ENCODE data around the gene SORBS2. TPM values are rescaled to one million over a fixed set of nuclear protein-coding genes. Genes with fewer than 3 reads are reported as not detected.
A peak's percentile ranks its signal among the peaks of the same experiment; 100 is the strongest.

The SORBS2 gene
- total and polyA plus RNA-seq, 2 of the 8 experiments (the other 6 are each of a cell fraction or from before 2014, with no cell fraction given), result 73.0 to 87.1 TPM

DNA sequence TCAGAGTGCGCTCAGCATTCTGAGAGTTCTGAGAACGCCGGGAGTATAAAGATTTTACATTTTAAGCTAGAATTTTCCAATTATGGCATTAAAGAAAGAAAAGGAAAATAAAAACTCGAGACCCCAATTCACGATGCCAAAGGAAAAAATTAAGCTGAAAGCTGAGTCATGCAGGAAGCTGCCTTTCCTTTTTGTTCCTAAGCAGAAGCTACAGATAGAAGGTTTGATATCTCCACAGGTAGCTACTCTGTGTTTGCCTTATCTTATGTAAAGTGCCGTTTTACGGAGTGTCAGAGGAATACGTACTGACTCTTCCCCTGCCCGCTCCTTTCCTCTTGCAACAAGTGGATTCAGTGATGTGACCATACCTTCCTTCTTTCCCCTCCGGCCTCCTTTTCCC lies 10.8 kb upstream of the SORBS2 start:
- Histone ChIP-seq H4K20me1 (replicated peaks in 1 of 2; ENCODE audit: control insufficient read depth in 1 of 2, insufficient read depth in 2 of 2, low read length in 2 of 2) (no peaks in the 10 kb centered on the region), H2BK120ac (replicated peaks; ENCODE audit: low read depth, low read length) (peak overlapping the region; percentile 75), H4K91ac (replicated peaks; ENCODE audit: insufficient read length, low read length) (no peak overlapping the region), H2BK5ac (ENCODE audit: low read depth, low read length) (no peak overlapping the region; the same call in 1 of the 2 replicates), H4K5ac (ENCODE audit: insufficient read length, low read depth, low read length) (no peak overlapping the region), H3K4me2 (ENCODE audit: insufficient read depth in 1 of 2, low read depth in 2 of 2, low read length in 2 of 2) (no peak overlapping the region), H4K8ac (ENCODE audit: extremely low read depth, insufficient read depth, low read length) (no peak overlapping the region), H3K79me1 (ENCODE audit: low read depth, low read length) (no peaks in the 10 kb centered on the region), H2BK20ac (ENCODE audit: low read length) (peak overlapping the region; percentile 96), H3K4me1 (replicated peaks in 1 of 4; ENCODE audit: control insufficient read depth in 3 of 4, insufficient read depth in 4 of 4, low read length in 3 of 4) (peaks cover 0 to 9% (median 2%) of the 10 kb centered on the region in 4 experiments; a peak in 5 of 7 replicates), H3K23ac (ENCODE audit: insufficient read length) (no peak overlapping the region), H3K27me3 (replicated peaks in 1 of 4; ENCODE audit: control insufficient read depth in 3 of 4, extremely low read depth in 1 of 4, insufficient read depth in 3 of 4, low read length in 3 of 4) (no peaks in the 10 kb centered on the region; a peak in 1 of 7 replicates), H3K18ac (ENCODE audit: extremely low read depth, low read length) (no peak overlapping the region), H2AFZ (ENCODE audit: low read length) (peak overlapping the region; percentile 84; the same call in 1 of the 2 replicates), H2BK12ac (ENCODE audit: low read depth, low read length) (peak overlapping the region; percentile 64; the same call in 1 of the 2 replicates), H3K4me3 (ENCODE audit: extremely low read depth in 1 of 4, insufficient read depth in 2 of 4, low read depth in 3 of 4, low read length in 4 of 4) (no peak overlapping the region), H3K9ac (replicated peaks in 1 of 4; ENCODE audit: extremely low read depth in 1 of 4, low read depth in 3 of 4, low read length in 3 of 4) (0 out of 7 replicates have a peak overlapping the region, but pooled peaks of 1 of the 4 experiments have one; percentile 28), H3K27ac (ENCODE audit: low read depth, low read length) (no peak overlapping the region), H3K23me2 (ENCODE audit: low read depth, low read length) (peaks cover 8% of the 10 kb centered on the region; the same call in 1 of the 2 replicates), H3K9me3 (ENCODE audit: insufficient read depth in 2 of 2, low read depth in 1 of 2, low read length in 1 of 2) (no peaks in the 10 kb centered on the region; a peak in 1 of 4 replicates), H3K4ac (replicated peaks; ENCODE audit: insufficient read length, low read depth, low read length) (no peak overlapping the region), H3K36me3 (ENCODE audit: control insufficient read depth in 2 of 4, insufficient read depth in 4 of 4, low read length in 3 of 4) (no peaks in the 10 kb centered on the region), H3K14ac (ENCODE audit: insufficient read length) (no peak overlapping the region), H2AK5ac (ENCODE audit: low read depth, low read length) (no peak overlapping the region), H2BK15ac (ENCODE audit: low read length) (no peak overlapping the region), H3K79me2 (ENCODE audit: control insufficient read depth in 1 of 2, insufficient read depth in 2 of 2, low read length in 2 of 2) (no peaks in the 10 kb centered on the region), H3K56ac (replicated peaks; ENCODE audit: insufficient read length, low read depth, low read length) (no peak overlapping the region)
- ChIA-PET POLR2A (ENCODE audit: partially characterized antibody) (interaction anchor here (0.6 to 1.6 kb wide), 5 partner anchors 13 to 193 kb away, joined by 3 to 4 read pairs (median 3); no protein-coding TSS in a partner anchor), CTCF (ENCODE audit: partially characterized antibody) (interaction anchor here (0.6 kb wide), 1 partner anchor 186 kb away, joined by 3 read pairs; no protein-coding TSS in a partner anchor)
- DNase-seq (ENCODE audit: low read depth in 1 of 2, low spot score in 2 of 2) (no peak), FAIRE-seq (peak; percentile 93)
- no peak for TF ChIP-seq NANOG (IDR thresholded peaks at IDR 0.05; ENCODE audit: insufficient read depth, low read depth, low read length, poor library complexity, severe bottlenecking)
- 88% methylated on average over 10 of the region's 10 CpGs; no CpG with 5 or more reads in 1 of the 2 experiments for WGBS, 2 experiments (ENCODE audit: extremely low coverage in 1 of 2, insufficient coverage in 1 of 2, insufficient read length in 1 of 2, insufficient replicate concordance in 2 of 2, low coverage in 1 of 2, low lambda C conversion rate in 2 of 2, missing lambda C conversion rate in 1 of 2)
